HepG2 (cell line): Measurements from ENCODE around the gene EFNA4. TPM values are rescaled to one million over a fixed set of nuclear protein-coding genes. Genes with fewer than 3 reads are reported as not detected.

Experiments used
- ARID5B ChIP-seq: IDR thresholded peaks from 2 replicates; pipeline ENCODE4 v1.4.0; 2020; ENCODE audit warnings: mild to moderate bottlenecking, missing genetic modification reagents
- ELF3 ChIP-seq: IDR thresholded peaks from 2 replicates; pipeline ENCODE4 v1.6.1; 2016; ENCODE audit warnings: missing genetic modification reagents, missing compliant biosample characterization
- ERF ChIP-seq: IDR thresholded peaks from 2 replicates; pipeline ENCODE4 v1.6.1; 2018; ENCODE audit warnings: missing biosample characterization, missing genetic modification reagents
- MTERF4 ChIP-seq: sonication (generic); formaldehyde crosslinking; IDR thresholded peaks from 2 replicates; pipeline ENCODE4 v1.8.0; 2023; ENCODE audit warnings: mild to moderate bottlenecking, missing genetic modification reagents
- NFKB2 ChIP-seq: sonication (generic); formaldehyde crosslinking; IDR thresholded peaks from 2 replicates; pipeline ENCODE4 v1.4.0; 2020; ENCODE audit warnings: missing genetic modification reagents, borderline replicate concordance
- SAP130 ChIP-seq: IDR thresholded peaks from 2 replicates; pipeline ENCODE4 v1.6.1; 2016; ENCODE audit warnings: low read depth
- SOX13 ChIP-seq, 3 experiments: fragments of 450-650 bp in 1 of 3; sonication (generic) in 1 of 3; formaldehyde crosslinking in 1 of 3; IDR thresholded peaks in 2 of 3; conservative IDR thresholded peaks in 1 of 3; 2 replicates each; pipeline versions ENCODE4 v1.5.0 to v1.6.1; 2016 to 2020; ENCODE audit warnings: antibody characterized with exemption in 1 of 3, mild to moderate bottlenecking in 1 of 3, missing compliant biosample characterization in 1 of 3, missing genetic modification reagents in 1 of 3, moderate library complexity in 1 of 3
- ZBTB14 ChIP-seq: sonication (generic); formaldehyde crosslinking; IDR thresholded peaks from 2 replicates; pipeline ENCODE4 v1.4.0; 2020; ENCODE audit warnings: missing genetic modification reagents
- ZEB1 ChIP-seq: IDR thresholded peaks from 2 replicates; pipeline ENCODE4 v1.6.1; 2012; ENCODE audit warnings: mild to moderate bottlenecking, low read depth, inconsistent platforms; ENCODE audit not compliant: insufficient replicate concordance
- ZGPAT ChIP-seq: IDR thresholded peaks from 2 replicates; pipeline ENCODE4 v1.6.1; 2016; ENCODE audit warnings: mild to moderate bottlenecking
- ZNF773 ChIP-seq: sonication (generic); formaldehyde crosslinking; IDR thresholded peaks from 2 replicates; pipeline ENCODE4 v1.4.0; 2020; ENCODE audit warnings: missing genetic modification reagents, borderline replicate concordance
- polyA plus RNA-seq, 8 experiments: library from polyadenylated mRNA; depleted of rRNA in 3 of 8; stranded (reverse) in 7 of 8; unstranded in 1 of 8; fragments of >200 nt; fragmentation: Illumina TruSeq in 4 of 8; extraction: Trizol in 4 of 8; gene quantifications; 2 replicates each; pipeline versions ENCODE4 v1.2.1 to v1.2.3, GENCODE V29; 2011 to 2016; ENCODE audit warnings: low read depth in 4 of 8, missing spikeins in 1 of 8, mixed read lengths in 1 of 8; ENCODE audit not compliant: insufficient read depth in 1 of 8
- total RNA-seq, 5 experiments: library from RNA; depleted of rRNA; stranded (reverse); fragments of >200 nt; fragmentation: Illumina TruSeq; extraction: Trizol; gene quantifications; 2 replicates each; pipeline ENCODE4 v1.2.3, GENCODE V29; 2016; ENCODE audit warnings: low read depth in 1 of 5
- TF ChIP-seq, protein P1 (sequence below), 2 experiments: sonication (generic) in 1 of 2; formaldehyde crosslinking in 1 of 2; IDR thresholded peaks; 2 replicates each; pipeline versions ENCODE4 v1.4.0 to v1.6.1; 2016 to 2020; ENCODE audit warnings: borderline replicate concordance in 1 of 2, low read depth in 1 of 2, mild to moderate bottlenecking in 1 of 2, missing genetic modification reagents in 1 of 2

Gene EFNA4
- total and polyA plus RNA-seq, 2 of the 13 experiments (the other 11 are each of a cell fraction or from before 2014, with no cell fraction given), result 12.0 to 17.2 TPM

DNA sequence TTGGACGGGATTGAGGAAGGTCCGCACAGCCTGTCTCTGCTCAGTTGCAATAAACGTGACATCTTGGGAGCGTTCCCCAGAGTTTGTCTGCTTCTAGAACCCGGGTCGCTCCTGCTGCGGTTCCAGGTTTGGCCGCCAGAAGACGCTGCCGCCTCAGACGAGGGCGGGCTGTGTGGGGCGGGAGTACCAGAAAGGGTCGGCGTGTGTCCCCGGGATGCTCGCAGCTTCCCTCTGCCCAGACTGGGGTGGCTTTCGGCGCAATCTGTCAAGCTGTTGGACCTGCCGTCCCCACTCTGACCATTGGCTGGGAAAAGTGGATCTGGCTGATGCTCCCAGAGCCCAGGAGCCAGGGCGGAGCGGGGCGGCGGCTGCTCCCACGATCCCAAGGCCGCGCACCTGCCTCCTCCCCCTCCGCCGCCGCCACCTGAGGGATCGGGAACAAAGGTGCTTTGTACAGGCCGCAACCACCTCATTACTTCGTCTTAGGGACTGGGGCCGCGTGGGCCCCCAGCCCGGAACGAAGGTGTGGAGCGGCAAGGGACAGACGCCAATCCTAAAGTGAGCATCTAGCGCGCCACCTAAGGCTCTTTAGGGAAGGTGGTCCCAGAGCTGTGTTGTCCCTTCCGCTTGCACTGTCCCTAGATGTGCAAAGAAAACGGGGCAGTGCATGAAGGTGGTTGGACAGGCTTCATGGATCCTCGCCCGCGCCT lies 683 bp upstream of the EFNA4 start (continued):
- TF ChIP-seq ARID5B (peak; percentile 15; the same call in 1 of the 2 replicates), NFKB2 (CRISPR knock-in tag) (peak; percentile 16; the same call in 1 of the 2 replicates), SAP130 (CRISPR knock-in tag) (peak; percentile 45; the same call in 1 of the 2 replicates), ELF3 (peak; percentile 28; the same call in 1 of the 2 replicates), ZBTB14 (CRISPR knock-in tag) (0 out of 2 replicates have a peak, but pooled peaks have one; percentile 47), ERF (no peak), ZGPAT (CRISPR knock-in tag) (0 out of 2 replicates have a peak, but pooled peaks have one; percentile 6), ZNF773 (CRISPR knock-in tag) (no peak), MTERF4 (CRISPR knock-in tag) (peak; percentile 34; the same call in 1 of the 2 replicates), SOX13 (IDR thresholded peaks at IDR 0.05) (no peak), SOX13 (CRISPR knock-in tag; conservative IDR thresholded peaks at IDR 0.05 in 1 of 2, IDR thresholded peaks at IDR 0.05 in 1 of 2) (0 out of 4 replicates have a peak, but pooled peaks of 1 of the 2 experiments have one; percentile 8), ZEB1 (peak; percentile 8)
- TF ChIP-seq, protein P1, sequence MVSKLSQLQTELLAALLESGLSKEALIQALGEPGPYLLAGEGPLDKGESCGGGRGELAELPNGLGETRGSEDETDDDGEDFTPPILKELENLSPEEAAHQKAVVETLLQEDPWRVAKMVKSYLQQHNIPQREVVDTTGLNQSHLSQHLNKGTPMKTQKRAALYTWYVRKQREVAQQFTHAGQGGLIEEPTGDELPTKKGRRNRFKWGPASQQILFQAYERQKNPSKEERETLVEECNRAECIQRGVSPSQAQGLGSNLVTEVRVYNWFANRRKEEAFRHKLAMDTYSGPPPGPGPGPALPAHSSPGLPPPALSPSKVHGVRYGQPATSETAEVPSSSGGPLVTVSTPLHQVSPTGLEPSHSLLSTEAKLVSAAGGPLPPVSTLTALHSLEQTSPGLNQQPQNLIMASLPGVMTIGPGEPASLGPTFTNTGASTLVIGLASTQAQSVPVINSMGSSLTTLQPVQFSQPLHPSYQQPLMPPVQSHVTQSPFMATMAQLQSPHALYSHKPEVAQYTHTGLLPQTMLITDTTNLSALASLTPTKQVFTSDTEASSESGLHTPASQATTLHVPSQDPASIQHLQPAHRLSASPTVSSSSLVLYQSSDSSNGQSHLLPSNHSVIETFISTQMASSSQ (IDR thresholded peaks at IDR 0.05; ENCODE audit: low read depth), result no peak
- TF ChIP-seq, protein P1 (CRISPR knock-in tag; IDR thresholded peaks at IDR 0.05; ENCODE audit: borderline replicate concordance), result peak; percentile 15; the same call in 1 of the 2 replicates
